ENCODE data around the gene SEMA5A.

Gene SEMA5A

DNA sequence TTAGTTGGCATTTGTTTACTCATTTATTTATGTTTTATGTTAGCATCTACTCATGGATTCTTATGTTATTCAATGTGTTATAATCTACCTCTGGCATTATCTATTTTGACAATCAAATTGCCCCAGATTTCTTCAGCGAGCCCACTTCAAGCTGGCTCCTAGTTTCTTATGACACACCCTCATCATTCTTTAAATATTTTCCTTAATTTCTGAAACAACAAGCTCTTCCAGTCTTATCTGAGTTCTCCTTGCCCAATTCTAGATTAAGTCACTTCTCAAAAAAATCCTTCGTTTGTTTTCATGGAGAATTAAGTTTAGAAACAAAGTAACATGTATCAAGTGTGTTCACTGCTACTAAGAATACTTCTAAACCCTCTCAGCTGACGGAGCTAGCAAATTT is 229.8 kb downstream of the SEMA5A start:
- H3K27ac ChIP-seq: no peak overlapping the region
- TF ChIP-seq, protein P1, sequence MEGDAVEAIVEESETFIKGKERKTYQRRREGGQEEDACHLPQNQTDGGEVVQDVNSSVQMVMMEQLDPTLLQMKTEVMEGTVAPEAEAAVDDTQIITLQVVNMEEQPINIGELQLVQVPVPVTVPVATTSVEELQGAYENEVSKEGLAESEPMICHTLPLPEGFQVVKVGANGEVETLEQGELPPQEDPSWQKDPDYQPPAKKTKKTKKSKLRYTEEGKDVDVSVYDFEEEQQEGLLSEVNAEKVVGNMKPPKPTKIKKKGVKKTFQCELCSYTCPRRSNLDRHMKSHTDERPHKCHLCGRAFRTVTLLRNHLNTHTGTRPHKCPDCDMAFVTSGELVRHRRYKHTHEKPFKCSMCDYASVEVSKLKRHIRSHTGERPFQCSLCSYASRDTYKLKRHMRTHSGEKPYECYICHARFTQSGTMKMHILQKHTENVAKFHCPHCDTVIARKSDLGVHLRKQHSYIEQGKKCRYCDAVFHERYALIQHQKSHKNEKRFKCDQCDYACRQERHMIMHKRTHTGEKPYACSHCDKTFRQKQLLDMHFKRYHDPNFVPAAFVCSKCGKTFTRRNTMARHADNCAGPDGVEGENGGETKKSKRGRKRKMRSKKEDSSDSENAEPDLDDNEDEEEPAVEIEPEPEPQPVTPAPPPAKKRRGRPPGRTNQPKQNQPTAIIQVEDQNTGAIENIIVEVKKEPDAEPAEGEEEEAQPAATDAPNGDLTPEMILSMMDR (conservative IDR thresholded peaks at IDR 0.05): no peak

DNA sequence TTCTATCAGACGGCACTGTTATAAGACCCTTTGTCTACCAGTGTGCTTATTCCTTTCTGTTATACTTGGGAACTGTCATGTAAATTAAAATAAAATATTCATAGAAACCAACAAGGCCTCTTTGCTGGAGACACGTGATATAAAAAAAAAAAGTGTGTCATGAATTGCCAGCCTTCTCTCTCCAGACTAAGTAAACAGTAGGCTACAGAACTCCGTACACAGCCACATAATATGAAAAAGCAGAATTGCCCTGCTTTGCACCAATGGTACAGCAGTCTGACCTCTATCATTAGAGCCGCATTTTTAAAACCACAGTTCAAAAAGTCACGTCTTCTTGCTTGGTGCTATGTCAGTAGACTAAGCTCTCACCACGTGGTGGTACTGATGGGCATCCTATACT is 231.3 kb downstream of the SEMA5A start:
- H3K27ac ChIP-seq: no peak overlapping the region
- TF ChIP-seq, protein P1 (conservative IDR thresholded peaks at IDR 0.05): no peak

DNA sequence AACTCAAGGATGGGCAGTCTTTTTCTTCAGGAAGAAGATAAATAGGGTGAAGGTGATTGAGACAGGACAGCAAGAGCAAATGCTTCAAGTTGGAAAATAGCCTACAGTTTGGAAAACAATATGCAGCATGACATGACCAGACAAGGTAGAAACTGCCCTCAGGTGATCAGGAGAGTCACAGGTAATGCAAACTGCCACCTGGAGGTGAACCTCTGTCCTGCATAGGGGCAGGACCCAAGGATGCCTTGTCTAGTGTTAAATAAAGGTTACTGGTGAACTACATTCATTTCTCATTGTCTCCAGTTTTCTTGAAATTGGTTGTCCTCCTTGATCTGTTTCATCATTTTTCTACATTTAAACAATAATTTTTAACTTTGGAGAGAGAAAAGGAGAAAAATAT is 232.1 kb downstream of the SEMA5A start:
- H3K27ac ChIP-seq: no peak overlapping the region
- TF ChIP-seq, protein P1 (conservative IDR thresholded peaks at IDR 0.05): no peak

DNA sequence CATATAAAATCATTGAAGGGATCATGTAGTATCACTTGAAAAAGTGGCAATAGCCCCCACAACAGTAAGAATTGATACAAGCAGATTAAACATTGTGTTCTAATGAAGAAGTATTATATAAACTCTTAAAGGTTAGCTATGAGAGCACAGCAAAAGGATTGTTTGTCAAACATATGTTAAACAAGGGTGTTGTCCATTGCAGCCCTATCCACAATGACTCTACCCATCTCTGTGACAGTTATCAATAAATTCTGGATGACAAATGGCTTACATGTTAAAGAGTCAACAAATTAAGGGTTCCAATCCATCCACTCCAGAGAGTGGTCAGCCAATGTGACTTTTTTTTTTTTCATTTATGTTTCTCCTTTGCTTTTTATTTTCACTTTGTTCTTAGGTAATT is 238.7 kb downstream of the SEMA5A start:
- TF ChIP-seq, protein P1 (conservative IDR thresholded peaks at IDR 0.05): no peak
- no peak overlapping the region for H3K27ac ChIP-seq

DNA sequence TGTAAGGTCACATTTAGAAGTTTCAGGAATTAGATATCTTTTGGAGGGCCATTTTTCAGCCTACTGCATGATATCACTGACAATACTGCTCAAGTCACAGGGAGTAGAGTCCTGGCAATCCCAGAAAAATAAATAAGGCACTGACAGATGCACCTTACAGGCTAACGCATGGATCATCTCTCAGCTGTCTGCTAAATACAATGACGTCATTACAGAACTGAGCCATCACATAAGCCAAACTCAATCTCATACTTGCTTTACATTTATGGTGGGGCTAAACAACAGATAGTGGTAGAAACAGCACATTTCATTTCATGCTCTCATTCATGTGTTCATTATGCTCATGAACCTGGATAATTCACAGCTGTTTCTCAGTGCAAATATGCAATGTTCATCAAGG is 243.7 kb downstream of the SEMA5A start:
- TF ChIP-seq, protein P1 (conservative IDR thresholded peaks at IDR 0.05): no peak
- no peak overlapping the region for H3K27ac ChIP-seq

DNA sequence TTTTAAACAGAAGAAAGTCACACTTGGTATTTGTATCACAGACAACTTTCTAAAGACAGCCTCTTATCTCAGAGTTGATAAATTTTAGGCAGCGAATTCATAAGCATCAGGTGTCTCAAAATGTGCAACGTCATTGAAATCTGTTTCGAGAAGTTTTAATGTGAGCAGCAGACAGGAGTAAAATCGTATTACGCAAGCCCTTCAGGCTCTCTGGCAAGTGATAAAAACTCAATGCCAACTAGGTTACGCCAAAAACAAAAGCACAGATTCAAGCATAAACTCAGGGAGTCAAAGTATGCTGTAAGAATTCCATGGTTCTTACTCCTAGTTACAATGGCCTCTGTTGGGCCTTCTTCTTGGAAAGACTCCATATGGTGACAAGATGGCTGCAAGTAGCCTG is 244.7 kb downstream of the SEMA5A start:
- no peak overlapping the region for H3K27ac ChIP-seq
- TF ChIP-seq, protein P1 (conservative IDR thresholded peaks at IDR 0.05): no peak

DNA sequence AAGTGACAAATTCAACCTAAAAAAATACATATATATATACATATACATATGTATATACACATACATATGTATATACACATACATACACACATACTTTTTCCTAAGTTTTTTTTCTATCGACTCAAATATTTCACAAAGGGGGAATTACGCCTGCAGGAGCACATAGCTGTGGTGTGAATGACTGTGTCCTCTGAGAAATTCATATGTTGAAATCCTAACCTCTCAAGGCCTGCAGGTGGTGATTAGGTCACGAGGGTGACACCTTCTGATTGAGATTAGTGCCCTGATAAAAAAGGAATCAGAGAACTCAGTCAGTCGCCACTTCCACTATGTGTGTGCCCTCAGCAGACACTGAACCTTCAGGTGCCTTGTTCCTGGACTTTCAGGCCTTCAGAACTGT is 248.7 kb downstream of the SEMA5A start:
- TF ChIP-seq, protein P1 (conservative IDR thresholded peaks at IDR 0.05): no peak
- no peak overlapping the region for H3K27ac ChIP-seq

DNA sequence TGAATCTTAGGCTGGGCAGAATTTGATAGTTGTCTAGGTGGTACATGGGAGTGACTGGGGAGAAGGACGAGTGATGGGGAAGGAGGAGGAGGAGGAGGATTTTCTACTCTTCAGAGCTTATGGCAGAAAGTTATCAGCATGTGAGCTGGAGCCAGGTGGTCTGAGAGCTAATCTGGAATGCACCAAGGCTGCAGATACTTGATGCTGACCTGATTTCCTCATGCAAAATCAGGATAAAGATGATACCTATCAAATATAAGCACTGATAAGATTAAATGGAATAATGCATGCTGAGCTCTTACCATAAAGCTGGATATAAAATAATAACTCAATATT is 250.4 kb downstream of the SEMA5A start:
- TF ChIP-seq, protein P1 (conservative IDR thresholded peaks at IDR 0.05): no peak
- H3K27ac ChIP-seq: no peak overlapping the region

All from VCaP (cell line).